Retina (tissue), 1 donor: ENCODE measurements around the gene ATXN10.
"Not testable (repeated sequence)": the region's sequence is repeated elsewhere in the genome, so short reads cannot be mapped to it uniquely, and the experiment has no call there.

Experiments used
- DNase-seq: peaks from one replicate; pipeline ENCODE4 v3.0.0-alpha.2; 2016

The ATXN10 gene

DNA sequence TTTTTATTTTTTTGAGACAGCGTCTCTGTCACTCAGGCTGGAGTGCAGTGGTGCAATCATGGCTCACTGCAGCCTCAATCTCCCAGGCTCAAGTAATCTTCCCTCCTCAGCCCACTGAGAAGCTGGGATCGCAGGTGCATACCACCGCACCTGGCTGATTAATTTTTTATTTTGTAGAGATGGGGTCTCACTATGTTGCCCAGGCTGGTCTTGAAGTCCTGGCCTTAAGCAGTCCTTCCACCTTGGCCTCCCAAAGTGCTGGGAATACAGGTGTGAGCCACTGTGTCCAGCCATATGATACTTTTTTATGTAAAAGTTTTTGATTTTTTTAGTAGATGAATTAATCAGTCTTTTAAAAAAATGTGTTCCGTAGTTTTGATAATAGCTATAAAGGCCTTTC is 42.8 kb downstream of the ATXN10 start:
- DNase-seq = not testable (repeated sequence)

DNA sequence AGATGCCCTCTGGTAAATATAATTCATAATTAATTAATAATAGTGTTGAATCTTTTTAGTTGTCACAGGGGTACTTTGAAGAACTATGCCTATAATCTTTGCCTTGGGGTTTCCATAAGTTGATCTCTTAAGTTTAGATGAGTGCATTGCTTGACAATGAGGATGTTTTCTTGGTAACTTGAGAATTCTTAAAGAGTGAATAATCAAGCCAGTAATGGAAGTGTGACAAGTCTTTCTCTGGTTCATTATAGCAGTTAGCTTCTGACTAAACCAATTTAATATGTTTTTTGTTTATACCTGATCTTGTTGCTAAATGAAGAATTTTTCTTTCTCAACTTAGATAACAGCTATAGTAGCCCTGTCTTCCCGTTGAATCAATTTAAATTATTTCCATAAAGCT is 46.2 kb downstream of the ATXN10 start:
- DNase-seq = no peak

- no peak for DNase-seq
Measured at GRCh38 chr22:45718391-45718790, 46.8 kb downstream of the ATXN10 start.

- no peak for DNase-seq
Measured at GRCh38 chr22:45720839-45721378, 49.3 kb downstream of the ATXN10 start.

DNA sequence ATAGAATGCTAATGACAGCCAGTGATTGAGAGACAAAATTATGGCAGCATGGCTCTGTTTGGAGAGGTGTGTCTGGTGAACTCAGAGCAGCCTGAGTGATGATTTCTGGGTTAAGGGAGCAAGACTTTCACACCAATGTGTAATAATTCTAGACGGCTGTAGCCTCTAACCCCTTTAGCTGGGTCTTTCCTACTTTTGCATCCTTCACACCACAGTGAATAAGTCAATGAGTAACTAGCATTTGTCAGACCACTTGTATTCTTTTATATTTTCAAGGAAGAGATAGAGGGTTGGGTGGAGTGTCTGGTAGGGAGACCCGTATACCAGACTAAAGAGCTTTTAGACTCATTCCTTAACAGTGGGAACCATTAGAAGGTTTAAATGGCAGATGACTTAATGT is 50.4 kb downstream of the ATXN10 start:
- no peak for DNase-seq

GRCh38 chr22:45726081-45726480 is 54.4 kb downstream of the ATXN10 start:
- DNase-seq = no peak

GRCh38 chr22:45731041-45731797 is 59.6 kb downstream of the ATXN10 start:
- no peak for DNase-seq

- DNase-seq = no peak
Measured at GRCh38 chr22:45731798-45732495, 60.3 kb downstream of the ATXN10 start.

- DNase-seq = no peak
Measured at GRCh38 chr22:45735273-45735672, 63.6 kb downstream of the ATXN10 start.

DNA sequence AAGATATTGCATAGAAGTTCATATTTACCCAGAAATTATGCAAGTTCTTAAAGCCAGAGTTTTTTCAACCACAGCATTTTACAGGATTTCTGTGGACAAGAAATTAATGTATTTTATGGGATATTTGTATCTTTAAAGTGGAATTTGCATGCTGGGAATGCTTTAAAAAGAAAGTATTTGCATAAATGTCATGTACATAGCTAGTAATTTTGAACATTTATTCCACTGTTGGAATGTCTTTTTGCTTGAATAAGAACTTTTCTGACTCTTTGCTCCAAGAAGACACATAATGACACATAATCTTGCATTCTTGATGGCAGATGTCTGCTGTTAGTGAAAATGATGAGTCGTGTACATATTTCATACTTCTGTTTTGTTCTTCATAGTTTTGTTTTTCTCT is 66.6 kb downstream of the ATXN10 start:
- DNase-seq = no peak

GRCh38 chr22:45740236-45740635 is 68.6 kb downstream of the ATXN10 start:
- no peak for DNase-seq

GRCh38 chr22:45742866-45743450 is 71.3 kb downstream of the ATXN10 start:
- DNase-seq = no peak

DNA sequence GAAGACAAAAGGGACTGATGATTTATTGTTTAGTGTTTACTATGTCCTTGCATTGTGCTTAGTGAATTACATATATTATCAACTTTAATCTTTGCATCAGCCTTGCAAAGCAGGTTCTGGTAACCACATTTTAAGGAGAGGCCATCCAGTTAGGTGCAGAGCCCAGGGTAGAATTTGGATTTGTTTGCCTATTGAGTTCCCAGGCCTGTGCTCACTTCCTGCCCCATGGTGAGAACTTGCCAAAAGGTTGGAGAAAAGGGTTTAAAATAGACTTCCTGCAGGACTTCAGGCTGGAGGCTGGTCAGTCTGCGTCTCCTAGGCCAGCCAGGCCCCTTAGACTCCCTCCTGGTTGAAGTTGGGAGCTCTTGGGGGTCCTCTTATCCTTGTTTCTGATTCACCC is 72.1 kb downstream of the ATXN10 start:
- no peak for DNase-seq

DNA sequence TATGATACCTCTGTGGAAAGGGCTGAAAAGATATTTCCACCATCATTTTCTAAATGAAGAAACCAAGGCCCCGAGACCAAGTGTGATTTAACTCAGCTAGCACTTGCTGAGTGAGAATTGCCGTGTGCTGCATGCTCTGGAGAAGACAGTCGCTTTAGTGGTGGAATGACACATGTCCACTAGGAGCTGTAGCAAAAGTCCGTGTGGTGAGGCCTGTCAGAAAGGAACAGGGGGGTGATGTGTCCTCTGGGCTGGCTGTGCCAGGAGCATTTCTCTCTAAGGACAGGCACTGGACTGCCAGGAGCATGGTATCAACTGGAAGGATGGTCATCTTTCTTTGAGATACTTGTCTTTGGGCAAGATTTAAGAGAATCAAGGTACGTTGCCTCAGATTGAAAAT is 72.8 kb downstream of the ATXN10 start:
- no peak for DNase-seq

GRCh38 chr22:45750626-45751025 is 79.0 kb downstream of the ATXN10 start:
- DNase-seq = no peak

GRCh38 chr22:45752036-45752435 is 80.4 kb downstream of the ATXN10 start:
- DNase-seq = no peak

DNA sequence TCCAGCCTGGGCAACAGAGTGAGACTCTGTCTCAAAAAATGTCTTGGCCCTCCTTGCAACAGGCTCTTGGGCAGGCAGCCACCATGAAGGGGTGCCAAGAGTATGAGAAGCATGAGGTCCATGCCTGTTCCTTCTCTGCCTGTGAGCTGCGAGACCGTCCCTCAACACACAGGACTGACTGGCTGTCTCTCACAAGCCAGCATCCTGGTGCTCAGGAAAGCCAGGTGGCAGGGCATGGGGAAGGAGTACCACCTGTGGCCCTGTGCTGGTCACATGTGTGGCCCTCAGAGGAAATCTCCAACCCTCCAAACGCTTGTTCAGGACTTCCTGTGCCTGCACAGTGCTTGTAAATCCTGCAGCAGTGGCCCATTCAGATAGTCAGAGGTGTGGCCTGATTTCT is 83.2 kb downstream of the ATXN10 start:
- no peak for DNase-seq

GRCh38 chr22:45756558-45756957 is 84.9 kb downstream of the ATXN10 start:
- DNase-seq = no peak

- peak; percentile 41 for DNase-seq
Measured at GRCh38 chr22:45757068-45757467, 85.4 kb downstream of the ATXN10 start.

DNA sequence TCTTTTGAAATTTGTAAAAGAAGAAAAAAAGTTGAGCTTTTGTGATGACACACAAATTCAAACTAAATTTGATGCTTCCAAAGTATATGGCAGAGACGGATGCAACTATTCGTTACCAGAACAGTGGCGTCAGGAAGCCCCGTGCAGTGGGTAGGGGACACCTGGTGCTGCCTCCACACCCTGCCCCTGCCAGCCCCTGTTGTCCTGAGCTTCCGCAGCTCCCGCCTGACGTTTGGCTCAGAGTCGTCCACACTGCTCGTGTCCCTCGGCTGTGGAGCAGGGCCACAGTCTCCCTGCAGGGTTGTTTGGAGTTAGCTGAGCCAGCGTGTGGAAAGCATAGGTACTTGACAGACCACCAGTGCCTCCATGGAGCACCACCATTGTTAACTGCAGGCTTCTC is 86.3 kb downstream of the ATXN10 start:
- no peak for DNase-seq

DNA sequence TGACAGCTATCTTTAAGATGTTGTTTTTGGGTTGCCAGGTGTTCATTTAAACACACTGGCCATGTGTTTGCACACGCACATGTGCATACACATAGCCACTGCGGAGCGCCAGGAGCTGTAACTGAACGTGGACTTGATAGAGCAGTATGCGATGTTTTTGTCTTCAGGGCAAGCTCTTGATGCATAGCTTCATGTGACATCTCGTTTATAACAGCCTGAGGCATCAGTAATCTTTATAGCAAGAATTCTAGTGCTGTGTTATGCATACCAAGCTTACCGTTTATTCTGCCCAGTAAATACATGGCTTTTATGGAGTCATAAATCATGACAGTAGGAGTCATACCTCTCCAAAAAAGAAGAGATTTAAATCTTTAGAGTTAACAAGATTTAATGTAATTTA is 87.0 kb downstream of the ATXN10 start:
- no peak for DNase-seq

DNA sequence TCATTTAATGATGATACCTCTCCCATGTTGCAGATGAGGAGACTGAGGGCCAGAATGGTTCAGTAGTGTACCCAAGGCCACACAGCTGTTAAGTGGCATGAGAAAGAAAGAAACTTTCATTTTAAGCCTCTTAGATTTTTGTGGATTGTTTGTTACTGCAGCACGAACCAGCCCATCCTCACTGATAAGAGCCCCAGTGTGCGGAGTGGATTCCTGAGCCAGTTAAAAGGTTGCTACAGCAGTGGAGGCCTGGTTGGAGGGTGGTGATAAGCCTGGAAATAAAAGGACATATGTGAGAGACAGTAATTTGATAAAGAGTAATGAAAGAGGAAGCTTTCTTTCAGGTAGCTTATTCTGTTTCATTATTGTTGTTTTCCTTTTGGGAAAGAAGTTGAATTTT is 89.0 kb downstream of the ATXN10 start:
- DNase-seq = no peak

GRCh38 chr22:45762545-45763235 is 91.1 kb downstream of the ATXN10 start:
- no peak for DNase-seq
